GM12878 (cell line): ENCODE results near the gene HLA-DPB1. TPM values are rescaled to one million over a fixed set of nuclear protein-coding genes. Genes with fewer than 3 reads are reported as not detected.
A peak's percentile ranks its signal among the peaks of the same experiment; 100 is the strongest.

Experiments used
- ATAC-seq: fragments of 200-7000 bp; cut with Tn5 transposase; 3 replicates; pipeline ENCODE4 v1.9.1; 2020; ENCODE audit warnings: mild to moderate bottlenecking, moderate library complexity
- BruUV-seq: library from RNA; stranded (reverse); fragments of 400-500 nt; replicated peaks from 2 replicates; lab custom pipeline; 2021; lab: Mats Ljungman, UMichigan
- CTCF ChIA-PET: fragments of 300-600 bp; sonication (Branson Sonifier 250); formaldehyde crosslinking; extraction: SDS; loops from one replicate; lab custom pipeline; 2021; ENCODE audit warnings: inconsistent platforms; lab: Yijun Ruan, JAX
- POLR2A ChIA-PET: fragments of 350-600 bp; formaldehyde crosslinking; extraction: SDS; loops from one replicate; lab custom pipeline; 2021; ENCODE audit warnings: inconsistent platforms; lab: Charles Lee
- RAD21 ChIA-PET: fragments of 300-600 bp; sonication (Branson Sonifier 250); formaldehyde crosslinking; loops from one replicate; lab custom pipeline; 2023; ENCODE audit warnings: antibody characterized with exemption; ENCODE audit not compliant: unreplicated experiment; lab: Charles Lee
- SMC1A ChIA-PET: fragments of 300-600 bp; sonication (Branson Sonifier 250); formaldehyde crosslinking; loops from one replicate; lab custom pipeline; 2023; ENCODE audit not compliant: unreplicated experiment, uncharacterized antibody; lab: Charles Lee
- DNase-seq: peaks from one replicate; pipeline ENCODE4 v3.0.0-alpha.2; 2011; ENCODE audit warnings: low read depth, low spot score
- FAIRE-seq: peaks from 3 replicates; lab custom pipeline; 2011; peaks lifted over from hg19 to GRCh38; lab: Jason Lieb, UNC
- H2AFZ ChIP-seq: 2 replicates; pipeline ENCODE4 v1.6.0; 2011; ENCODE audit warnings: low read depth, low read length, control low read depth; ENCODE audit not compliant: control insufficient read depth
- H3K27ac ChIP-seq: 2 replicates; pipeline ENCODE4 v1.5.1; 2011; ENCODE audit warnings: control low read depth; ENCODE audit not compliant: control insufficient read depth, insufficient read depth
- H3K27me3 ChIP-seq, 2 experiments: replicated peaks in 1 of 2; 2 replicates each; pipeline versions ENCODE4 v1.6.0 to v1.6.1; 2011; ENCODE audit warnings: low read length in 1 of 2; ENCODE audit not compliant: control insufficient read depth in 2 of 2, insufficient read depth in 2 of 2
- H3K36me3 ChIP-seq, 2 experiments: 2 replicates each; pipeline ENCODE4 v1.5.1; 2011; ENCODE audit warnings: low read length in 1 of 2; ENCODE audit not compliant: control insufficient read depth in 2 of 2, insufficient read depth in 2 of 2
- H3K4me1 ChIP-seq: 2 replicates; pipeline ENCODE4 v1.6.1; 2011; ENCODE audit warnings: mild to moderate bottlenecking, low read length, moderate library complexity, mixed read lengths; ENCODE audit not compliant: control insufficient read depth, insufficient read depth
- H3K4me2 ChIP-seq: 2 replicates; pipeline ENCODE4 v1.6.0; 2011; ENCODE audit warnings: control low read depth; ENCODE audit not compliant: control insufficient read depth, insufficient read depth
- H3K4me3 ChIP-seq: fragments of 200-600 bp; sonication (generic); 2 replicates; pipeline ENCODE4 v1.5.1; 2016
- H3K79me2 ChIP-seq: 2 replicates; pipeline ENCODE4 v1.6.0; 2011; ENCODE audit warnings: low read length; ENCODE audit not compliant: control insufficient read depth, insufficient read depth
- H3K9ac ChIP-seq: 2 replicates; pipeline ENCODE4 v1.8.0; 2011; ENCODE audit warnings: low read length, control low read depth, mixed read lengths; ENCODE audit not compliant: control insufficient read depth, insufficient read depth
- H3K9me3 ChIP-seq: replicated peaks from 3 replicates; pipeline ENCODE4 v1.5.1; 2011; ENCODE audit warnings: mild to moderate bottlenecking, low read length; ENCODE audit not compliant: control insufficient read depth, insufficient read depth
- H4K20me1 ChIP-seq: 2 replicates; pipeline ENCODE4 v1.6.0; 2011; ENCODE audit not compliant: control insufficient read depth, insufficient read depth
- BCLAF1 ChIP-seq: fragments of 450-650 bp; IDR thresholded peaks from 2 replicates; pipeline ENCODE4 v1.6.1; 2017; ENCODE audit warnings: antibody characterized with exemption, mild to moderate bottlenecking, moderate library complexity
- BMI1 ChIP-seq: fragments of 450-650 bp; IDR thresholded peaks from 2 replicates; pipeline ENCODE4 v1.6.1; 2016; ENCODE audit warnings: mild to moderate bottlenecking, moderate library complexity, borderline replicate concordance
- BRCA1 ChIP-seq: IDR thresholded peaks from 2 replicates; pipeline ENCODE4 v1.6.1; 2011; ENCODE audit warnings: low read depth, low read length, improper control_type of control experiment
- FOXM1 ChIP-seq: IDR thresholded peaks from 2 replicates; pipeline ENCODE4 v1.6.1; 2012; ENCODE audit warnings: low read depth, mild to moderate bottlenecking, inconsistent platforms, low read length, moderate library complexity
- RAD21 ChIP-seq: IDR thresholded peaks from 2 replicates; pipeline ENCODE4 v1.6.1; 2011; ENCODE audit warnings: mild to moderate bottlenecking, low read depth, low read length, moderate library complexity; ENCODE audit not compliant: insufficient read depth
- SMARCA5 ChIP-seq: fragments of 450-650 bp; IDR thresholded peaks from 2 replicates; pipeline ENCODE4 v1.6.1; 2017; ENCODE audit warnings: mild to moderate bottlenecking
- SMC3 ChIP-seq: IDR thresholded peaks from 2 replicates; pipeline ENCODE4 v1.6.1; 2011; ENCODE audit warnings: low read length, improper control_type of control experiment, borderline replicate concordance
- YY1 ChIP-seq: IDR thresholded peaks from 2 replicates; pipeline ENCODE4 v1.6.1; 2011; ENCODE audit warnings: low read depth, mild to moderate bottlenecking, low read length
- ZNF622 ChIP-seq: fragments of 450-650 bp; IDR thresholded peaks from 2 replicates; pipeline ENCODE4 v1.6.1; 2017; ENCODE audit warnings: mild to moderate bottlenecking, inconsistent platforms
- WGBS: methylation state at CpG from one replicate; pipeline ENCODE4 v1.1.6; 2016; ENCODE audit warnings: low lambda C conversion rate; ENCODE audit not compliant: insufficient replicate concordance, insufficient coverage; ENCODE audit errors: missing lambda C conversion rate; 5-methylcytosine and 5-hydroxymethylcytosine counted together
- in situ Hi-C: fragments of 300-500 bp; cut with MboI; formaldehyde crosslinking; loops from 9 replicates; pipeline ENCODE4 v1.14.3; 2018; ENCODE audit warnings: mixed read lengths
- intact Hi-C: fragments of 100-400 bp; cut with micrococcal nuclease; formaldehyde crosslinking; loops from one replicate; pipeline ENCODE4 v1.14.2; 2022; ENCODE audit not compliant: unreplicated experiment
- polyA plus RNA-seq, 11 experiments: library from polyadenylated mRNA; depleted of rRNA in 4 of 11; unstranded in 6 of 11; stranded (reverse) in 5 of 11; fragments of >200 nt; fragmentation: Nextera tagmentation in 4 of 11; fragmentation: Illumina TruSeq in 1 of 11; extraction: Ambion mirVana in 4 of 11; extraction: Trizol in 1 of 11; gene quantifications; 1 replicate in 1 of 11; 2 replicates in 10 of 11; pipeline versions ENCODE4 v1.2.1 to v1.2.3, GENCODE V29; 2011 to 2016; ENCODE audit warnings: inconsistent platforms in 2 of 11, missing spikeins in 2 of 11, low read depth in 1 of 11
- total RNA-seq, 4 experiments: library from RNA; depleted of rRNA in 3 of 4; stranded (reverse); fragments of >200 nt in 3 of 4; fragmentation: Illumina TruSeq in 1 of 4; extraction: Trizol in 1 of 4; gene quantifications; 2 replicates each; pipeline versions ENCODE4 v1.2.1 to v1.2.3, GENCODE V29; 2013 to 2021
- TF ChIP-seq, protein P1 (sequence below): IDR thresholded peaks from 2 replicates; pipeline ENCODE4 v1.6.1; 2012; ENCODE audit warnings: low read length, inconsistent platforms
- TF ChIP-seq, protein P2 (sequence below), 3 experiments: IDR thresholded peaks in 2 of 3; conservative IDR thresholded peaks in 1 of 3; 2 replicates each; pipeline ENCODE4 v1.5.1; 2011; ENCODE audit warnings: low read depth in 3 of 3, low read length in 3 of 3, mild to moderate bottlenecking in 3 of 3, control low read depth in 2 of 3, moderate library complexity in 2 of 3, inconsistent platforms in 1 of 3, mixed read lengths in 1 of 3; ENCODE audit not compliant: control insufficient read depth in 2 of 3, insufficient read depth in 1 of 3; ENCODE audit errors: extremely low read depth in 1 of 3

Gene HLA-DPB1
- total and polyA plus RNA-seq, 10 of the 15 experiments (the other 5 are each of a cell fraction or from before 2014, with no cell fraction given): 101 to 675 (median 352) TPM

GRCh38 chr6:33040157-33040556 is 35.6 kb upstream of the HLA-DPB1 start (continued):
- TF ChIP-seq, protein P1, sequence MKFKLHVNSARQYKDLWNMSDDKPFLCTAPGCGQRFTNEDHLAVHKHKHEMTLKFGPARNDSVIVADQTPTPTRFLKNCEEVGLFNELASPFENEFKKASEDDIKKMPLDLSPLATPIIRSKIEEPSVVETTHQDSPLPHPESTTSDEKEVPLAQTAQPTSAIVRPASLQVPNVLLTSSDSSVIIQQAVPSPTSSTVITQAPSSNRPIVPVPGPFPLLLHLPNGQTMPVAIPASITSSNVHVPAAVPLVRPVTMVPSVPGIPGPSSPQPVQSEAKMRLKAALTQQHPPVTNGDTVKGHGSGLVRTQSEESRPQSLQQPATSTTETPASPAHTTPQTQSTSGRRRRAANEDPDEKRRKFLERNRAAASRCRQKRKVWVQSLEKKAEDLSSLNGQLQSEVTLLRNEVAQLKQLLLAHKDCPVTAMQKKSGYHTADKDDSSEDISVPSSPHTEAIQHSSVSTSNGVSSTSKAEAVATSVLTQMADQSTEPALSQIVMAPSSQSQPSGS: 0 out of 2 replicates have a peak, but pooled peaks have one; percentile 29
- TF ChIP-seq BMI1 (no peak), BCLAF1 (no peak)

DNA sequence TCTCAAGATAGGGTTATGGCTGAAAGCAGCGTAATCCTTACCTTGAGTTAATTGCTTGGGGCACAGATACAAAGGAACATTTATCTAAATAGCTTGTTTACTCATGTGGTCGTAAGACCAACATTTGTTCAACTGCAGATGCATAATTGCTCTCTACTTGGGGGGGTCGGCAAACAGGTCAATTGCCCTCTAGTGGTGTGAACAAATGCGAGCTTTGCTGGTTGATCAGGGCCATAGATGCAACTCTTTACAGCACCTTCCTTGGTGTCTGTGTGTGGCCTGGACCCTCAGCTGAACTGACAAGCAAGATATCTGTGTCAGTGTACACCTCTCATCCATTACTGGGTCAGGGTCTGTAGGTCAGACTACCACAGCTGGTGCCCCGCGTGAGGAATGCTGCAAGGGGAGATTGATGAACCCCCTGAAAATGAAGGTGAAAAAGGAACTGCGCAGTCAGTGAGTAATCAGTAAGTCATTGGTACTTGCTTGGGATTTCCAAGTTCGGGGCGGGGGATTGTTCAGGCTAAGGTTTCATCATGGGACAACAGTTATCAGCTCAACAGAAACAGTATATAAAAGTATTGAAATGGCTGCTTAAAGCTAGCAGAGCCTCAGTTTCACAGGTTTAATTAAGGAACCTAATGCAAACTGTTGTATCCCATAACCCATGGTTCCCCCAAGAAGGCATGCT is 26.3 kb upstream of the HLA-DPB1 start:
- in situ Hi-C loops: loop anchor here (25.0 kb wide), 1 partner anchor 1613 kb away; no protein-coding TSS in a partner anchor
- POLR2A ChIA-PET: interaction anchor here (0.6 to 4.8 kb wide), 9 partner anchors 9 to 129 kb away, joined by 3 to 31 read pairs (median 7); partner anchors contain the start of genes HLA-DPA1 and HLA-DPB1
- ATAC-seq (peak; percentile 85), DNase-seq (no peak), FAIRE-seq (peak; percentile 52)
- H4K20me1 ChIP-seq: no peaks in the 10 kb centered on the region
- H3K9ac ChIP-seq: no peak overlapping the region
- SMC1A ChIA-PET: interaction anchor here (0.8 to 5.5 kb wide), 15 partner anchors 8 to 148 kb away, joined by 3 to 44 read pairs (median 5); partner anchors contain the start of gene HLA-DPA1
- no peak overlapping the region for H3K27ac ChIP-seq
- no TSS peak for BruUV-seq
- no peaks in the 10 kb centered on the region for H3K4me1 ChIP-seq
- 59% methylated on average over 9 of the region's 9 CpGs for WGBS
- no peaks in the 10 kb centered on the region for H3K79me2 ChIP-seq
- no peaks in the 10 kb centered on the region for H3K36me3 ChIP-seq
- H3K4me3 ChIP-seq: no peak overlapping the region
- H3K9me3 ChIP-seq: no peaks in the 10 kb centered on the region
- CTCF ChIA-PET: interaction anchor here (0.7 to 6.1 kb wide), 19 partner anchors 8 to 100 kb away, joined by 3 to 73 read pairs (median 8); partner anchors contain the start of genes HLA-DPA1 and HLA-DPB1
- no peak overlapping the region for H2AFZ ChIP-seq
- intact Hi-C loops: loop anchor here (1.0 kb wide), 1 partner anchor 35 kb away; no protein-coding TSS in a partner anchor
- H3K27me3 ChIP-seq: no peaks in the 10 kb centered on the region
- no peak overlapping the region for H3K4me2 ChIP-seq
- RAD21 ChIA-PET: interaction anchor here (0.7 to 3.4 kb wide), 13 partner anchors 13 to 211 kb away, joined by 3 to 14 read pairs (median 5); partner anchors contain the start of genes HLA-DPB1 and TAP2
- TF ChIP-seq ZNF622 (no peak), BRCA1 (no peak), RAD21 (peak; percentile 43; the same call in 1 of the 2 replicates), SMARCA5 (no peak), YY1 (0 out of 2 replicates have a peak, but pooled peaks have one; percentile 35), SMC3 (peak; percentile 45; the same call in 1 of the 2 replicates), FOXM1 (no peak)
- TF ChIP-seq, protein P2, sequence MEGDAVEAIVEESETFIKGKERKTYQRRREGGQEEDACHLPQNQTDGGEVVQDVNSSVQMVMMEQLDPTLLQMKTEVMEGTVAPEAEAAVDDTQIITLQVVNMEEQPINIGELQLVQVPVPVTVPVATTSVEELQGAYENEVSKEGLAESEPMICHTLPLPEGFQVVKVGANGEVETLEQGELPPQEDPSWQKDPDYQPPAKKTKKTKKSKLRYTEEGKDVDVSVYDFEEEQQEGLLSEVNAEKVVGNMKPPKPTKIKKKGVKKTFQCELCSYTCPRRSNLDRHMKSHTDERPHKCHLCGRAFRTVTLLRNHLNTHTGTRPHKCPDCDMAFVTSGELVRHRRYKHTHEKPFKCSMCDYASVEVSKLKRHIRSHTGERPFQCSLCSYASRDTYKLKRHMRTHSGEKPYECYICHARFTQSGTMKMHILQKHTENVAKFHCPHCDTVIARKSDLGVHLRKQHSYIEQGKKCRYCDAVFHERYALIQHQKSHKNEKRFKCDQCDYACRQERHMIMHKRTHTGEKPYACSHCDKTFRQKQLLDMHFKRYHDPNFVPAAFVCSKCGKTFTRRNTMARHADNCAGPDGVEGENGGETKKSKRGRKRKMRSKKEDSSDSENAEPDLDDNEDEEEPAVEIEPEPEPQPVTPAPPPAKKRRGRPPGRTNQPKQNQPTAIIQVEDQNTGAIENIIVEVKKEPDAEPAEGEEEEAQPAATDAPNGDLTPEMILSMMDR (IDR thresholded peaks at IDR 0.05 in 2 of 3, conservative IDR thresholded peaks at IDR 0.05 in 1 of 3; ENCODE audit: control insufficient read depth in 2 of 3, extremely low read depth in 1 of 3, insufficient read depth in 1 of 3, low read depth in 3 of 3, low read length in 3 of 3): peak; percentile 23 to 54 (median 53)
